BJ (cell line): ENCODE results near the gene LRRC8B. TPM values are rescaled to one million over a fixed set of nuclear protein-coding genes. Genes with fewer than 3 reads are reported as not detected.

Experiments
- CTCF ChIA-PET: fragments of 350-600 bp; formaldehyde crosslinking; extraction: SDS; loops from one replicate; lab custom pipeline; 2021; ENCODE audit warnings: antibody characterized with exemption, inconsistent platforms; lab: Yijun Ruan, JAX
- POLR2A ChIA-PET: fragments of 300-600 bp; sonication (Branson Sonifier 250); formaldehyde crosslinking; extraction: SDS; loops from one replicate; lab custom pipeline; 2021; ENCODE audit warnings: antibody characterized with exemption; lab: Charles Lee
- DNase-seq: peaks from one replicate; pipeline ENCODE4 v3.0.0-alpha.2; 2011; ENCODE audit warnings: low read depth
- H3K27me3 ChIP-seq: 2 replicates; pipeline ENCODE4 v1.6.0; 2011; ENCODE audit warnings: low read length; ENCODE audit not compliant: control insufficient read depth, insufficient read depth
- H3K36me3 ChIP-seq: 2 replicates; pipeline ENCODE4 v1.5.1; 2011; ENCODE audit warnings: low read length; ENCODE audit not compliant: control insufficient read depth, insufficient read depth
- H3K4me3 ChIP-seq: 2 replicates; pipeline ENCODE4 v1.5.1; 2011; ENCODE audit warnings: low read depth, mild to moderate bottlenecking, control low read depth, low read length
- polyA plus RNA-seq: library from polyadenylated mRNA; depleted of rRNA; stranded (reverse); fragments of >200 nt; gene quantifications from 2 replicates; pipeline ENCODE4 v1.2.3, GENCODE V29; 2011
- TF ChIP-seq, protein P1 (sequence below): IDR thresholded peaks from 2 replicates; pipeline ENCODE4 v1.5.1; 2011; ENCODE audit warnings: low read depth, mild to moderate bottlenecking, control low read depth, inconsistent platforms, low read length, moderate library complexity; ENCODE audit not compliant: insufficient read depth

LRRC8B gene
- polyA plus RNA-seq, 1 experiment = 0.22 TPM

DNA sequence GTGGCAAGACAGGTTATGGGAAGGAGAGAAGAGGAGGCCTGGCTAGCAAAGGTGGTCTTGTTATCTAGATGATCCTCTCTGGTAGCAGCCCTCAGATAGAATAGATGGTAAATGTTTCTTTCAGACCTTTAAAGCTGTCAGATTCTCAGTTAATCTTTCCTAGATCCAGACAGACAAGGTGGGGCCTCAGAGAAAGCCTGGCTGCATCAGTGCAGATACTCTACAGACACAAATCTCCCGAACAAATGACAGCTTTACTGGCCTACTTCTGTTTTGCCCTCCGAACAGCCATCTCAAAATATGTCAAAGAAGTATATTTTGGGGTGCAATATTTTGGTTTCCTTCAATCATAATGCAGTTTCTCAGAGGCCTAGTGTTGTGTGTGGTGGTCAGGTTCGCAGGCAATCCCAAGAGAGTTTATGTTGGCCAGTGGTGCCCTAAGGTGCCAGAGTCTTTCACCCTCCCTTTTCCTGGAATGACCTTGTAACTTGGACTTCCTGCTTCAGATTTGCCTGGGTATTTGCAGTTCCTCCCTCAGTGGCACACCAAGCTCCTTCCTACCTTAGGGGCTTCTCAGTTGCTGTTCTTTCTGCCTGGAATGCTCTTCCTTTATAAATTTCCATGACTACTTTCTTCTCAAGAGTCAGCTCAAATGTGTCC lies 7.0 kb downstream of the LRRC8B start:
- TF ChIP-seq, protein P1, sequence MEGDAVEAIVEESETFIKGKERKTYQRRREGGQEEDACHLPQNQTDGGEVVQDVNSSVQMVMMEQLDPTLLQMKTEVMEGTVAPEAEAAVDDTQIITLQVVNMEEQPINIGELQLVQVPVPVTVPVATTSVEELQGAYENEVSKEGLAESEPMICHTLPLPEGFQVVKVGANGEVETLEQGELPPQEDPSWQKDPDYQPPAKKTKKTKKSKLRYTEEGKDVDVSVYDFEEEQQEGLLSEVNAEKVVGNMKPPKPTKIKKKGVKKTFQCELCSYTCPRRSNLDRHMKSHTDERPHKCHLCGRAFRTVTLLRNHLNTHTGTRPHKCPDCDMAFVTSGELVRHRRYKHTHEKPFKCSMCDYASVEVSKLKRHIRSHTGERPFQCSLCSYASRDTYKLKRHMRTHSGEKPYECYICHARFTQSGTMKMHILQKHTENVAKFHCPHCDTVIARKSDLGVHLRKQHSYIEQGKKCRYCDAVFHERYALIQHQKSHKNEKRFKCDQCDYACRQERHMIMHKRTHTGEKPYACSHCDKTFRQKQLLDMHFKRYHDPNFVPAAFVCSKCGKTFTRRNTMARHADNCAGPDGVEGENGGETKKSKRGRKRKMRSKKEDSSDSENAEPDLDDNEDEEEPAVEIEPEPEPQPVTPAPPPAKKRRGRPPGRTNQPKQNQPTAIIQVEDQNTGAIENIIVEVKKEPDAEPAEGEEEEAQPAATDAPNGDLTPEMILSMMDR = no peak
- Histone ChIP-seq H3K27me3 (no peaks in the 10 kb centered on the region), H3K4me3 (no peak overlapping the region), H3K36me3 (no peaks in the 10 kb centered on the region)
- ChIA-PET CTCF (interaction anchor here (1.1 kb wide), 1 partner anchor 17 kb away, joined by 3 read pairs; no protein-coding TSS in a partner anchor), POLR2A (no interaction called here)
- DNase-seq = no peak

DNA sequence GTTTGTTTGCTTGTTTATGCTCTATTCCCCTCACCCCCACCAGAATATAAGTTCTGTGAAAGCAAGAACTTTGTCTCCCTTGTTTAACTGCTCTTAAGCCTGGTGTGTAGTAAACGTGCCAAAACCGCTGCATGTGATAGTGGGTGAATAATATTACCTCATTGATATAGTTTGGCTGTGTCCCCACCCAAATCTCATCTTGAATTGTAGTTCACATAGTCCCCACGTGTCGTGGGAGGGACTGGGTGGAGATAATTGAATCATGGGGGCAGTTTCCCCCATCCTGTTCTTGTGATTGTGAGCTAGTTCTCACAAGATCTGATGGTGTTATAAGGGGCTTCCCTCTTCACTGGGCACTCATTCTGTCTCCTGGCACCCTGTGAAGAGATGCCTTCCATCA lies 7.6 kb downstream of the LRRC8B start:
- Histone ChIP-seq H3K27me3 (no peaks in the 10 kb centered on the region), H3K36me3 (no peaks in the 10 kb centered on the region), H3K4me3 (no peak overlapping the region)
- CTCF ChIA-PET = no interaction called here
- DNase-seq = no peak
- TF ChIP-seq, protein P1 = no peak
- POLR2A ChIA-PET = no interaction called here

DNA sequence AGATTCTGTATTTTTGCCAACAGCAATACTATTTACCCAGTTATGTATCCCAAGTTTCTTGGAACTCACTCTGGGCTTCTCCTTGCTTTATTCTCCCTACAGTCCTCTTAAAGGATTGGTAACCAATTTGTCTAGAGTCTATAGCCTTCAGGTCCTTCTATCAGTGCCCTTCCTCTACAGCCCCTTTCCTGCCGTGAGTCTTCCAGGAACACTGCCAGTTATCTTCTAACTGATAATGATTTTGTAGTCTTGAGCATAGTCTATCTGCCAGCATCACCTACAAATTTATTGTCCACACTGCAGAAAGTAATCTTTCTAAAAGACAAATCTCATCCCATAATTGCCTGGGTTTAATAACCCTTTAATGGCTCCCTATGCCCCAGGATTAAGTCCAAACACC lies 8.2 kb downstream of the LRRC8B start:
- Histone ChIP-seq H3K4me3 (no peak overlapping the region), H3K27me3 (no peaks in the 10 kb centered on the region), H3K36me3 (no peaks in the 10 kb centered on the region)
- DNase-seq = no peak
- POLR2A ChIA-PET = no interaction called here
- CTCF ChIA-PET = no interaction called here
- TF ChIP-seq, protein P1 = no peak

DNA sequence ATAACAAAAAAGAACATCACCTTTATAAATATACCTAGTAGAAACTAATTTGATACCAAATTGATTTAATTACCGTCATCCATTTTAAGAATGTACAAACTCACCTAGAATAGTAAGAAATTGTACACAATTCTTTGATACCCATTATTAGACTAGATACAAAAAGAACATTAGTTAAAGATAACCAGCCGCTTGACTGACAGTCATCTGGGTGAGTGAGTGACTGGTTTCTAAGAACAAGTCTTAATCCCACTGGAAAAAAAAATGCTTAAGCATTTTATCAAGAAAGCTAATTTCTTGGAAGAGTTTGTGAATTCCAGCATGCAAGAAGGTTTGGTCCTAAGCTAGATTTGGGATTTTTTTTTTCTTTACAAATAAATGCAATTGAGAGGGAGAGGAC lies 10.9 kb downstream of the LRRC8B start:
- no peak for DNase-seq
- no peaks in the 10 kb centered on the region for H3K27me3 ChIP-seq
- H3K4me3 ChIP-seq = no peak overlapping the region
- POLR2A ChIA-PET = no interaction called here
- CTCF ChIA-PET = interaction anchor here (0.7 kb wide), 1 partner anchor 114 kb away, joined by 3 read pairs; no protein-coding TSS in a partner anchor
- no peaks in the 10 kb centered on the region for H3K36me3 ChIP-seq
- TF ChIP-seq, protein P1 = no peak

DNA sequence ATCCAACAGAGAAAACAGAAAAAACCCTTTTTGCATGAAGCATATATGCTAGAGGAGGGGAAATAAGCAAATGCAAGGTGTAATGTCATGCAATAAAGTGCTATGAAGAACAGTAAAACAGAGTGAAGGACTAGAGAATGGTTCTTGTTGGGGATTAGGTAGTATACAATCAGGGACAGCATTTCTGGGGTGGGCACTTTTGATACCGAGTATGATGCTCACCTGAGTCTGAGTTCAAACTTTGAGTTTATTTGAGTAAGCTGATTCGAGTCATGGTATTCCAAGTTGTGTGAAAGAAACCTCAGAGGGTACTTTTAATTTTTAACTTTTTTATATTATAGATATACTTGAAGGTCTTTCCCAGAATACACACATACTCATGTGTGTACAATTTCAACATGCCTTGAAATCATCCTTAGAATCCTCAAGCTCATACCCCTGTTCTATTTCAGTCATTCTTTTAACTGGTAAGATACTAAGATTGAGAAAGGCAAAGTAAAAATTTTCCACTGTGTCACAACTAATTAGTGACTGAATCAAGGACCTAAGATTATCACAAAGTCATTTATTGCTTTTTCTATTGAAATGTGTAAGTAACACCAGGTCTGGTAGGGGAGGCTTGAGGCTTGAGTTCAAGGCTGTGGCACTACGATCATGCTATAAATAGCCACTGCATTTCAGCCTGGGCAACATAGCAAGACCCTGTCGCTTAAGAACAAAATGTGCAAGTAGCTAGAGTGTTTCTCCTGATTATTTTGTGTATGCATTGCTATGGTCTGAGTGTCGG lies 12.1 kb downstream of the LRRC8B start:
- TF ChIP-seq, protein P1 = no peak
- DNase-seq = no peak
- ChIA-PET POLR2A (no interaction called here), CTCF (no interaction called here)
- Histone ChIP-seq H3K4me3 (no peak overlapping the region), H3K36me3 (no peaks in the 10 kb centered on the region), H3K27me3 (no peaks in the 10 kb centered on the region)
